HEK293 (cell line): ENCODE data around the gene MLKL.
A peak's percentile ranks its signal among the peaks of the same experiment; 100 is the strongest.

ENCODE experiments used
- GLIS2 ChIP-seq: fragments of 450-650 bp; formaldehyde crosslinking; IDR thresholded peaks from 2 replicates; pipeline ENCODE4 v1.5.1; 2016; ENCODE audit warnings: missing biosample characterization, missing genetic modification characterization
- KLF16 ChIP-seq: fragments of 450-650 bp; formaldehyde crosslinking; IDR thresholded peaks from 2 replicates; pipeline ENCODE4 v1.5.1; 2017; ENCODE audit warnings: missing biosample characterization, missing genetic modification characterization
- SETDB1 ChIP-seq: IDR thresholded peaks from one replicate; pipeline ENCODE4 v1.6.1; 2017; ENCODE audit warnings: mild to moderate bottlenecking, low read length, moderate library complexity, mixed read lengths; ENCODE audit not compliant: insufficient read length
- SP2 ChIP-seq: fragments of 450-650 bp; formaldehyde crosslinking; IDR thresholded peaks from 2 replicates; pipeline ENCODE4 v1.5.1; 2016; ENCODE audit warnings: missing biosample characterization, missing genetic modification characterization
- SP3 ChIP-seq: fragments of 450-650 bp; formaldehyde crosslinking; IDR thresholded peaks from 2 replicates; pipeline ENCODE4 v1.5.1; 2016; ENCODE audit warnings: missing biosample characterization, missing genetic modification characterization
- ZBTB7A ChIP-seq: fragments of 450-650 bp; formaldehyde crosslinking; IDR thresholded peaks from 2 replicates; pipeline ENCODE4 v1.5.1; 2016; ENCODE audit warnings: low read depth, missing biosample characterization, missing genetic modification characterization
- ZNF140 ChIP-seq: fragments of 450-650 bp; formaldehyde crosslinking; IDR thresholded peaks from 2 replicates; pipeline ENCODE4 v1.5.1; 2016; ENCODE audit warnings: missing biosample characterization, missing genetic modification characterization
- ZNF169 ChIP-seq: fragments of 450-650 bp; formaldehyde crosslinking; IDR thresholded peaks from 2 replicates; pipeline ENCODE4 v1.5.1; 2016; ENCODE audit warnings: missing biosample characterization, missing genetic modification characterization
- ZNF175 ChIP-seq: fragments of 450-650 bp; formaldehyde crosslinking; IDR thresholded peaks from 2 replicates; pipeline ENCODE4 v1.5.1; 2016; ENCODE audit warnings: missing biosample characterization, missing genetic modification characterization
- ZNF202 ChIP-seq: fragments of 450-650 bp; formaldehyde crosslinking; IDR thresholded peaks from 2 replicates; pipeline ENCODE4 v1.5.1; 2016; ENCODE audit warnings: missing biosample characterization, missing genetic modification characterization, borderline replicate concordance
- ZNF24 ChIP-seq: fragments of 450-650 bp; formaldehyde crosslinking; IDR thresholded peaks from 2 replicates; pipeline ENCODE4 v1.5.1; 2016; ENCODE audit warnings: missing biosample characterization, missing genetic modification characterization
- ZNF324 ChIP-seq: fragments of 450-650 bp; formaldehyde crosslinking; IDR thresholded peaks from 2 replicates; pipeline ENCODE4 v1.5.1; 2016; ENCODE audit warnings: missing biosample characterization, missing genetic modification characterization
- ZNF366 ChIP-seq: fragments of 450-650 bp; formaldehyde crosslinking; conservative IDR thresholded peaks from 2 replicates; pipeline ENCODE4 v1.5.1; 2016; ENCODE audit warnings: missing biosample characterization, missing genetic modification characterization
- ZNF404 ChIP-seq: fragments of 450-650 bp; formaldehyde crosslinking; IDR thresholded peaks from 2 replicates; pipeline ENCODE4 v1.5.1; 2017; ENCODE audit warnings: missing biosample characterization, missing genetic modification characterization
- ZNF501 ChIP-seq: fragments of 450-650 bp; formaldehyde crosslinking; IDR thresholded peaks from 2 replicates; pipeline ENCODE4 v1.5.1; 2016; ENCODE audit warnings: missing biosample characterization, missing genetic modification characterization
- ZNF514 ChIP-seq: fragments of 450-650 bp; formaldehyde crosslinking; IDR thresholded peaks from 2 replicates; pipeline ENCODE4 v1.5.1; 2016; ENCODE audit warnings: missing biosample characterization, missing genetic modification characterization
- ZNF521 ChIP-seq: fragments of 450-650 bp; formaldehyde crosslinking; IDR thresholded peaks from 2 replicates; pipeline ENCODE4 v1.5.1; 2017; ENCODE audit warnings: missing biosample characterization, mild to moderate bottlenecking, missing genetic modification characterization
- ZNF555 ChIP-seq: fragments of 450-650 bp; formaldehyde crosslinking; conservative IDR thresholded peaks from 2 replicates; pipeline ENCODE4 v1.5.1; 2017; ENCODE audit warnings: missing biosample characterization, mild to moderate bottlenecking, missing genetic modification characterization, inconsistent platforms
- ZNF558 ChIP-seq: fragments of 450-650 bp; formaldehyde crosslinking; IDR thresholded peaks from 2 replicates; pipeline ENCODE4 v1.5.1; 2016; ENCODE audit warnings: missing biosample characterization, missing genetic modification characterization
- ZNF629 ChIP-seq: fragments of 450-650 bp; formaldehyde crosslinking; IDR thresholded peaks from 2 replicates; pipeline ENCODE4 v1.5.1; 2017; ENCODE audit warnings: missing biosample characterization, missing genetic modification characterization
- ZNF658 ChIP-seq: fragments of 450-650 bp; formaldehyde crosslinking; IDR thresholded peaks from 2 replicates; pipeline ENCODE4; 2016; ENCODE audit warnings: missing biosample characterization, missing genetic modification characterization
- ZNF76 ChIP-seq: fragments of 450-650 bp; formaldehyde crosslinking; IDR thresholded peaks from 2 replicates; pipeline ENCODE4; 2016; ENCODE audit warnings: low read depth, missing biosample characterization, missing genetic modification characterization, borderline replicate concordance
- ZNF777 ChIP-seq: fragments of 450-650 bp; formaldehyde crosslinking; IDR thresholded peaks from 2 replicates; pipeline ENCODE4 v1.5.1; 2017; ENCODE audit warnings: missing biosample characterization, missing genetic modification characterization, borderline replicate concordance
- ZSCAN16 ChIP-seq: fragments of 450-650 bp; formaldehyde crosslinking; IDR thresholded peaks from 2 replicates; pipeline ENCODE4 v1.5.1; 2016; ENCODE audit warnings: missing biosample characterization, missing genetic modification characterization
- TF ChIP-seq, protein P1 (sequence below): fragments of 450-650 bp; formaldehyde crosslinking; IDR thresholded peaks from 2 replicates; pipeline ENCODE4 v1.5.1; 2016; ENCODE audit warnings: missing biosample characterization, missing genetic modification characterization
- TF ChIP-seq, protein P2 (sequence below): fragments of 450-650 bp; formaldehyde crosslinking; IDR thresholded peaks from 2 replicates; pipeline ENCODE4 v1.5.1; 2016; ENCODE audit warnings: missing biosample characterization, missing genetic modification characterization, borderline replicate concordance
- TF ChIP-seq, protein P3 (sequence below): fragments of 450-650 bp; formaldehyde crosslinking; IDR thresholded peaks from 2 replicates; pipeline ENCODE4 v1.5.1; 2016; ENCODE audit warnings: missing biosample characterization, missing genetic modification characterization
- TF ChIP-seq, protein P4 (sequence below): fragments of 450-650 bp; formaldehyde crosslinking; IDR thresholded peaks from 2 replicates; pipeline ENCODE4 v1.5.1; 2016; ENCODE audit warnings: missing biosample characterization, missing genetic modification characterization
- TF ChIP-seq, protein P5 (sequence below): fragments of 450-650 bp; formaldehyde crosslinking; conservative IDR thresholded peaks from 2 replicates; pipeline ENCODE4 v1.5.1; 2016; ENCODE audit warnings: low read depth, missing biosample characterization, missing genetic modification characterization

MLKL gene

DNA sequence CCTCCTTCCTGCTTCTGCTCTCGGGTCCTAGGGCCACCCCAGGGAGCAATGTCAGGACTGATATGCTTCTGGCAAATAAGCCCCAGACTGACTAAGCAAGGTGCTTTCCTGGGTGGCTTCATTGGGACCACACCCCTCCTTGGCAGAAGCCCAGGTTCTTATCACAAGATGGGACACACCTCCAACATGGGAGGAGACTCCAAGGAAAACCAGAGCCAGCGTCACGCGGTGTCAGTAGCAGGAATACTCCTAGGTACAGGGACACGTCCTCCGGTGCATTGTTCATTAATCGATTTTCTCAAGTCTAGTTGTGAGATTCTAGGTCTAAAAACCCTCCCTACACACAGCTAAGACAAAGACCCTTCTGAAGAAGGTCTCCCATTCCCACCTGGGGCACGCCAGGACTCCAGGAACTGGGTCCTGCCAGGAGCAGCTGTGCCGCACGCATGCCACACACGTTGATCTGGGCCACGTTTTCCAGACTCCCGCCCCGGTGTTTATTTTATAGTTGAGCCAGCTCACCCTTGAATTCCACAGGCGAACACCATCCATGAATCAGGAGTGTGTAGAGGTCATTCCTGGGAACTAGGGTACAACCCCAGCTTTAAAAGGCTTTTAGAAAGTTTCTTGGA, 43.1 kb upstream of the MLKL start (continued):
- TF ChIP-seq ZNF366 (tag by site-specific recombination) = 0 out of 2 replicates have a peak, but pooled peaks have one; percentile 29
- no peak for TF ChIP-seq ZNF777 (tag by site-specific recombination)
- TF ChIP-seq, protein P1, sequence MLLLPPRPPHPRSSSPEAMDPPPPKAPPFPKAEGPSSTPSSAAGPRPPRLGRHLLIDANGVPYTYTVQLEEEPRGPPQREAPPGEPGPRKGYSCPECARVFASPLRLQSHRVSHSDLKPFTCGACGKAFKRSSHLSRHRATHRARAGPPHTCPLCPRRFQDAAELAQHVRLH (tag by site-specific recombination) = peak; percentile 84
- TF ChIP-seq ZSCAN16 (tag by site-specific recombination) = no peak
- TF ChIP-seq ZNF175 = no peak
- peak; percentile 81 for TF ChIP-seq SP3 (tag by site-specific recombination)
- no peak for TF ChIP-seq ZNF202
- TF ChIP-seq ZNF658 (tag by site-specific recombination) = no peak
- TF ChIP-seq, protein P2, sequence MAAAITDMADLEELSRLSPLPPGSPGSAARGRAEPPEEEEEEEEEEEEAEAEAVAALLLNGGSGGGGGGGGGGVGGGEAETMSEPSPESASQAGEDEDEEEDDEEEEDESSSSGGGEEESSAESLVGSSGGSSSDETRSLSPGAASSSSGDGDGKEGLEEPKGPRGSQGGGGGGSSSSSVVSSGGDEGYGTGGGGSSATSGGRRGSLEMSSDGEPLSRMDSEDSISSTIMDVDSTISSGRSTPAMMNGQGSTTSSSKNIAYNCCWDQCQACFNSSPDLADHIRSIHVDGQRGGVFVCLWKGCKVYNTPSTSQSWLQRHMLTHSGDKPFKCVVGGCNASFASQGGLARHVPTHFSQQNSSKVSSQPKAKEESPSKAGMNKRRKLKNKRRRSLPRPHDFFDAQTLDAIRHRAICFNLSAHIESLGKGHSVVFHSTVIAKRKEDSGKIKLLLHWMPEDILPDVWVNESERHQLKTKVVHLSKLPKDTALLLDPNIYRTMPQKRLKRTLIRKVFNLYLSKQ = no peak
- TF ChIP-seq, protein P3, sequence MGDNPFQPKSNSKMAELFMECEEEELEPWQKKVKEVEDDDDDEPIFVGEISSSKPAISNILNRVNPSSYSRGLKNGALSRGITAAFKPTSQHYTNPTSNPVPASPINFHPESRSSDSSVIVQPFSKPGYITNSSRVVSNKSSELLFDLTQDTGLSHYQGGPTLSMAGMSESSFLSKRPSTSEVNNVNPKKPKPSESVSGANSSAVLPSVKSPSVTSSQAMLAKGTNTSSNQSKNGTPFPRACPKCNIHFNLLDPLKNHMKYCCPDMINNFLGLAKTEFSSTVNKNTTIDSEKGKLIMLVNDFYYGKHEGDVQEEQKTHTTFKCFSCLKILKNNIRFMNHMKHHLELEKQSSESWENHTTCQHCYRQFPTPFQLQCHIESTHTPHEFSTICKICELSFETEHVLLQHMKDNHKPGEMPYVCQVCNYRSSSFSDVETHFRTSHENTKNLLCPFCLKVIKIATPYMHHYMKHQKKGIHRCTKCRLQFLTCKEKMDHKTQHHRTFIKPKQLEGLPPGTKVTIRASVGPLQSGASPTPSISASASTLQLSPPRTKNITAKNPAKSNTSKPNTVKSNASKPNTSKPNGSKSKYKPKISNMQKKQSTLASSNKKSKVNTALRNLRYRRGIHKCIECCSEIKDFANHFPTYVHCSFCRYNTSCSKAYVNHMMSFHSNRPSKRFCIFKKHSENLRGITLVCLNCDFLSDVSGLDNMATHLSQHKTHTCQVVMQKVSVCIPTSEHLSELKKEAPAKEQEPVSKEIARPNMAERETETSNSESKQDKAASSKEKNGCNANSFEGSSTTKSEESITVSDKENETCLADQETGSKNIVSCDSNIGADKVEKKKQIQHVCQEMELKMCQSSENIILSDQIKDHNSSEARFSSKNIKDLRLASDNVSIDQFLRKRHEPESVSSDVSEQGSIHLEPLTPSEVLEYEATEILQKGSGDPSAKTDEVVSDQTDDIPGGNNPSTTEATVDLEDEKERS (tag by site-specific recombination) = no peak
- no peak for TF ChIP-seq SETDB1
- no peak for TF ChIP-seq ZNF558 (tag by site-specific recombination)
- no peak for TF ChIP-seq ZNF555
- TF ChIP-seq SP2 (tag by site-specific recombination) = peak; percentile 35; the same call in 1 of the 2 replicates
- no peak for TF ChIP-seq ZNF514
- peak; percentile 50; the same call in 1 of the 2 replicates for TF ChIP-seq GLIS2
- peak; percentile 97 for TF ChIP-seq KLF16 (tag by site-specific recombination)
- TF ChIP-seq ZNF169 (tag by site-specific recombination) = no peak
- no peak for TF ChIP-seq ZNF521 (tag by site-specific recombination)
- TF ChIP-seq ZNF501 (tag by site-specific recombination) = peak; percentile 76; the same call in 1 of the 2 replicates
- TF ChIP-seq, protein P4, sequence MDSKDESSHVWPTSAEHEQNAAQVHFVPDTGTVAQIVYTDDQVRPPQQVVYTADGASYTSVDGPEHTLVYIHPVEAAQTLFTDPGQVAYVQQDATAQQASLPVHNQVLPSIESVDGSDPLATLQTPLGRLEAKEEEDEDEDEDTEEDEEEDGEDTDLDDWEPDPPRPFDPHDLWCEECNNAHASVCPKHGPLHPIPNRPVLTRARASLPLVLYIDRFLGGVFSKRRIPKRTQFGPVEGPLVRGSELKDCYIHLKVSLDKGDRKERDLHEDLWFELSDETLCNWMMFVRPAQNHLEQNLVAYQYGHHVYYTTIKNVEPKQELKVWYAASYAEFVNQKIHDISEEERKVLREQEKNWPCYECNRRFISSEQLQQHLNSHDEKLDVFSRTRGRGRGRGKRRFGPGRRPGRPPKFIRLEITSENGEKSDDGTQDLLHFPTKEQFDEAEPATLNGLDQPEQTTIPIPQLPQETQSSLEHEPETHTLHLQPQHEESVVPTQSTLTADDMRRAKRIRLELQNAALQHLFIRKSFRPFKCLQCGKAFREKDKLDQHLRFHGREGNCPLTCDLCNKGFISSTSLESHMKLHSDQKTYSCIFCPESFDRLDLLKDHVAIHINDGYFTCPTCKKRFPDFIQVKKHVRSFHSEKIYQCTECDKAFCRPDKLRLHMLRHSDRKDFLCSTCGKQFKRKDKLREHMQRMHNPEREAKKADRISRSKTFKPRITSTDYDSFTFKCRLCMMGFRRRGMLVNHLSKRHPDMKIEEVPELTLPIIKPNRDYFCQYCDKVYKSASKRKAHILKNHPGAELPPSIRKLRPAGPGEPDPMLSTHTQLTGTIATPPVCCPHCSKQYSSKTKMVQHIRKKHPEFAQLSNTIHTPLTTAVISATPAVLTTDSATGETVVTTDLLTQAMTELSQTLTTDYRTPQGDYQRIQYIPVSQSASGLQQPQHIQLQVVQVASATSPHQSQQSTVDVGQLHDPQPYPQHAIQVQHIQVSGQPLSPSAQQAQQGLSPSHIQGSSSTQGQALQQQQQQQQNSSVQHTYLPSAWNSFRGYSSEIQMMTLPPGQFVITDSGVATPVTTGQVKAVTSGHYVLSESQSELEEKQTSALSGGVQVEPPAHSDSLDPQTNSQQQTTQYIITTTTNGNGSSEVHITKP = peak; percentile 88
- TF ChIP-seq ZNF629 (tag by site-specific recombination) = peak; percentile 83
- TF ChIP-seq ZNF140 (tag by site-specific recombination) = no peak
- peak; percentile 62; the same call in 1 of the 2 replicates for TF ChIP-seq ZNF76
- TF ChIP-seq, protein P5, sequence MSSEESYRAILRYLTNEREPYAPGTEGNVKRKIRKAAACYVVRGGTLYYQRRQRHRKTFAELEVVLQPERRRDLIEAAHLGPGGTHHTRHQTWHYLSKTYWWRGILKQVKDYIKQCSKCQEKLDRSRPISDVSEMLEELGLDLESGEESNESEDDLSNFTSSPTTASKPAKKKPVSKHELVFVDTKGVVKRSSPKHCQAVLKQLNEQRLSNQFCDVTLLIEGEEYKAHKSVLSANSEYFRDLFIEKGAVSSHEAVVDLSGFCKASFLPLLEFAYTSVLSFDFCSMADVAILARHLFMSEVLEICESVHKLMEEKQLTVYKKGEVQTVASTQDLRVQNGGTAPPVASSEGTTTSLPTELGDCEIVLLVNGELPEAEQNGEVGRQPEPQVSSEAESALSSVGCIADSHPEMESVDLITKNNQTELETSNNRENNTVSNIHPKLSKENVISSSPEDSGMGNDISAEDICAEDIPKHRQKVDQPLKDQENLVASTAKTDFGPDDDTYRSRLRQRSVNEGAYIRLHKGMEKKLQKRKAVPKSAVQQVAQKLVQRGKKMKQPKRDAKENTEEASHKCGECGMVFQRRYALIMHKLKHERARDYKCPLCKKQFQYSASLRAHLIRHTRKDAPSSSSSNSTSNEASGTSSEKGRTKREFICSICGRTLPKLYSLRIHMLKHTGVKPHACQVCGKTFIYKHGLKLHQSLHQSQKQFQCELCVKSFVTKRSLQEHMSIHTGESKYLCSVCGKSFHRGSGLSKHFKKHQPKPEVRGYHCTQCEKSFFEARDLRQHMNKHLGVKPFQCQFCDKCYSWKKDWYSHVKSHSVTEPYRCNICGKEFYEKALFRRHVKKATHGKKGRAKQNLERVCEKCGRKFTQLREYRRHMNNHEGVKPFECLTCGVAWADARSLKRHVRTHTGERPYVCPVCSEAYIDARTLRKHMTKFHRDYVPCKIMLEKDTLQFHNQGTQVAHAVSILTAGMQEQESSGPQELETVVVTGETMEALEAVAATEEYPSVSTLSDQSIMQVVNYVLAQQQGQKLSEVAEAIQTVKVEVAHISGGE = 0 out of 2 replicates have a peak, but pooled peaks have one; percentile 28
- no peak for TF ChIP-seq ZBTB7A (tag by site-specific recombination)
- TF ChIP-seq ZNF24 (tag by site-specific recombination) = peak; percentile 81
- TF ChIP-seq ZNF404 (tag by site-specific recombination) = no peak
- peak; percentile 89; the same call in 1 of the 2 replicates for TF ChIP-seq ZNF324
